ENCODE data around the gene SMAD6.

- TF ChIP-seq EZH2 (IDR thresholded peaks at IDR 0.05; ENCODE audit: insufficient read depth, low read length) (no peak), CTCF (IDR thresholded peaks at IDR 0.05; ENCODE audit: insufficient read depth, low read depth, low read length) (no peak)
These were observed 79.1 kb downstream of the SMAD6 start for GRCh38 chr15:66780973-66781718.

Measured in astrocyte (in vitro differentiated cells and primary cell).